Measurements from ENCODE around the gene RWDD1.

The RWDD1 gene

DNA sequence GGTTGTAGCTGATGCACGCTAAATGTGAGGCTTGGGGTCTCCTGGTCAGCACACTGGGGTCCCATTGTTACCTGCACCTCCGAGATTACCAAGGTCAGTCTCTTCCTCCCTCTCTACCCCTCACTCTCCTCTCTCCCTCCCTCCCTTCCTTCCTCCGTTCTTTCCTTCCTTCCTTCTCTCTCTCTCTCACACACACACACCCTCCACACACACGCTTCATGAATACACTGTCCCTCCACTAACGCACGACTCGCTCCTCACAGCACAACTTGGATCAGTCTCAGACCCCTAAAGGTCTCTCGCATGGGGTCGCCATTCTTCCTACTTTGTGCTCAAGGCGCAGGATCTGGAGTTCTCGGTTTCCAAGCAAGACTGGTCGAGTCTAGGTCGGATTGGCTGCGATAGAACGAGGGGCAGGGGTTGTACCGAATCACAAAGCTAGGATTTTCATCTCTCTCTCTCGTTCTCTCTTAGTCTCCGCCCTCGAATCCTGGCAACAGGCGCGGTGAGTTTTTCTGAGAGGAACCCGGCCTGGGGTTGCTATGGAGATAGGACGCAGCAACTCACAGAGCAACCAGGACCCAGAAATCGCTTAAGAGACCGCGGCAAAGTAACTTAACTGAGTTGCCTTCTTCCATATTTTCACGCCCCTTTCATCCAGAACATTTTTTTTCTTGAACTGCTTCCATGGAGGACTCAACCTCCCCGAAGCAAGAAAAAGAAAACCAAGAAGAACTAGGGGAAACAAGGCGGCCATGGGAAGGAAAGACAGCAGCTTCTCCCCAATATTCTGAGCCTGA, 44.8 kb downstream of the RWDD1 start, which contains the start of gene RSPH4A:
TSS of gene RSPH4A (plus strand) at position 543 of the 800 bp plus-strand sequence. CDS start at position 688, 145 bp downstream.
- DNase-seq, result peak; percentile 97

DNA sequence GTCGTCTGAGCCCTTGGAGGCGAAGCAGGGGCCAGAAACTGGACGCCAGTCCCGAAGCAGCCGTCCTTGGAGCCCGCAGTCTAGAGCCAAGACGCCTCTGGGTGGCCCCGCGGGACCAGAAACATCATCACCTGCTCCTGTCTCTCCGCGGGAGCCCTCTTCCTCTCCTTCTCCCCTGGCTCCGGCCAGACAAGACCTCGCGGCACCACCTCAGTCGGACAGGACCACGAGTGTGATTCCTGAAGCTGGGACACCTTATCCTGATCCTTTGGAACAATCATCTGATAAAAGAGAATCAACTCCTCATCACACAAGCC, 45.4 kb downstream of the RWDD1 start:
- DNase-seq, result peak; percentile 35

GRCh38 chr6:116624036-116624805, 52.9 kb downstream of the RWDD1 start:
- no peak for DNase-seq

DNA sequence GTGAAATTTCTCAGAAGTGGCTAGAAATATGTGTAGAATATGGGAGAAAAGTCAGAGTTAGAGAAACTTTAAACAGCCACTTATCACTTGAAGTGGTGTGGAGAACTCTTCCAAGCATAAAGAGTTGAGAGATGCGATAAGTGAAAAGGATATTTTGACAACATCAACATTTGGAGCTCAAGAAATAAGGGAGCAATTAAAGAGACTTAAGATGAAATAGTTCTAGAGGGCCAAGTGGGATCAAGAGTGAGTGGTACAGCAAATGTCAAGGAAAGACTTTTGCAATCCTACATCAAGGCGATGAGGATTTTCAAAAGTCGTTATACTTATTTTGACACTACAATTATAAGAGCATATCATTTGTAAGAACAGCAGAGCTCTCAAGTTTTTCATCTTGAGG, 54.6 kb downstream of the RWDD1 start:
- no peak for DNase-seq

- no peak for DNase-seq
Measured at GRCh38 chr6:116629563-116629981, 58.3 kb downstream of the RWDD1 start.

DNA sequence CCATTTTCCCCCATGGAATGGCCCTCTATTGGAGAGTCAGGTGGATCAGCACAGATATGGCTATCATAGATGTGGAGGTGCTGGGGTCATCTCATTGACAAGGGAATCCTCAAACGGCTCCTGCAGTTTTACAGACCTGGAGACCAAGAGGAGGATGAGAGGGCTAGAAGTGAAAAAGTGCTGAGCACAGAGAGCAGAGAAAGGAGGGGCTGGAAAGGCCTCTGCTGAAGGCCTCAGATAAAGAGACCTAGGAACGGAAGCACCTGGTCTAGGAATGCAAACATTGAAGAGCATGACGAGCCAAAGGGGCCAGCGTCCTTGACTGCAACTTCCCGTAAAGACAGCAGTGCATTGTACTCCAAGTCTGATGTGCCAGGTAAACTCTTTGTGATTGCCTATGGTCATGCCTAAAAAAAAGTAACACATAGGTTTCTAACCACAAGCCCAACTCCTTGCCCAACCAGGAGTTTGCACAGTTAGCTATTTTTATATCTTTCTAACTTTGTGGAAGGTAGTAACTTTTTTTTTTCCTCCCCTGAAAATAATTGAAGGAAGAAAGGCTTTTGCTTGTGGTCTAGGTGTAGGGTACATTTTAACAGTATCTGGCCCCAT, 60.2 kb downstream of the RWDD1 start:
- DNase-seq, result peak; percentile 36

- no peak for DNase-seq
Measured at GRCh38 chr6:116633685-116634084, 62.4 kb downstream of the RWDD1 start.
